Measurements from ENCODE around the gene PCK2.

Gene PCK2

GRCh38 chr14:24072881-24073877 is 20.9 kb upstream of the PCK2 start:
- H3K4me3 ChIP-seq (ENCODE audit: insufficient read length, low read depth): no peak overlapping the region
- H3K9me3 ChIP-seq (ENCODE audit: insufficient read depth, low read length): no peaks in the 10 kb centered on the region
- TF ChIP-seq YY1 (IDR thresholded peaks at IDR 0.05; ENCODE audit: insufficient read depth, insufficient read length) (no peak), ZNF274 (IDR thresholded peaks at IDR 0.05; ENCODE audit: low read depth, low read length) (no peak), SUZ12 (IDR thresholded peaks at IDR 0.05; ENCODE audit: extremely low read depth, insufficient read depth, insufficient read length) (no peak)
- peaks cover 8% of the 10 kb centered on the region for H3K4me1 ChIP-seq (ENCODE audit: insufficient read depth, insufficient read length)
- no peak overlapping the region for H3K9ac ChIP-seq (ENCODE audit: insufficient read length, low read depth)
- H3K36me3 ChIP-seq (ENCODE audit: insufficient read depth, insufficient read length, low read length): no peaks in the 10 kb centered on the region
- no peak for DNase-seq (ENCODE audit: low read depth, low spot score)
- no peaks in the 10 kb centered on the region for H3K27me3 ChIP-seq (ENCODE audit: insufficient read depth, insufficient read length)

- peaks cover 11% of the 10 kb centered on the region for H3K27me3 ChIP-seq (ENCODE audit: insufficient read depth, insufficient read length)
- no peak for DNase-seq (ENCODE audit: low read depth, low spot score)
Observed at GRCh38 chr14:24074625-24075484, 19.3 kb upstream of the PCK2 start.

GRCh38 chr14:24075485-24076301 is 18.4 kb upstream of the PCK2 start:
- no peaks in the 10 kb centered on the region for H3K36me3 ChIP-seq (ENCODE audit: insufficient read depth, insufficient read length, low read length)
- H3K9me3 ChIP-seq (ENCODE audit: insufficient read depth, low read length): no peaks in the 10 kb centered on the region
- no peak overlapping the region for H3K4me3 ChIP-seq (ENCODE audit: insufficient read length, low read depth)
- H3K27me3 ChIP-seq (ENCODE audit: insufficient read depth, insufficient read length): peaks cover 19% of the 10 kb centered on the region
- peaks cover 12% of the 10 kb centered on the region for H3K4me1 ChIP-seq (ENCODE audit: insufficient read depth, insufficient read length)
- H3K9ac ChIP-seq (ENCODE audit: insufficient read length, low read depth): no peak overlapping the region
- no peak for DNase-seq (ENCODE audit: low read depth, low spot score)
- no peak for TF ChIP-seq ZNF274 (IDR thresholded peaks at IDR 0.05; ENCODE audit: low read depth, low read length)
- TF ChIP-seq YY1 (IDR thresholded peaks at IDR 0.05; ENCODE audit: insufficient read depth, insufficient read length): no peak

More at GRCh38 chr14:24074625-24075484, 19.3 kb upstream of the PCK2 start:
- no peak for TF ChIP-seq SUZ12 (IDR thresholded peaks at IDR 0.05; ENCODE audit: extremely low read depth, insufficient read depth, insufficient read length)
- TF ChIP-seq ZNF274 (IDR thresholded peaks at IDR 0.05; ENCODE audit: low read depth, low read length): no peak
- no peak for TF ChIP-seq YY1 (IDR thresholded peaks at IDR 0.05; ENCODE audit: insufficient read depth, insufficient read length)
- Histone ChIP-seq H3K9ac (ENCODE audit: insufficient read length, low read depth) (no peak overlapping the region), H3K4me3 (ENCODE audit: insufficient read length, low read depth) (no peak overlapping the region), H3K4me1 (ENCODE audit: insufficient read depth, insufficient read length) (peaks cover 8% of the 10 kb centered on the region), H3K9me3 (ENCODE audit: insufficient read depth, low read length) (no peaks in the 10 kb centered on the region), H3K36me3 (ENCODE audit: insufficient read depth, insufficient read length, low read length) (no peaks in the 10 kb centered on the region)

- H3K4me3 ChIP-seq (ENCODE audit: insufficient read length, low read depth): no peak overlapping the region
- H3K27me3 ChIP-seq (ENCODE audit: insufficient read depth, insufficient read length): peaks cover 24% of the 10 kb centered on the region
- H3K36me3 ChIP-seq (ENCODE audit: insufficient read depth, insufficient read length, low read length): no peaks in the 10 kb centered on the region
- no peak for DNase-seq (ENCODE audit: low read depth, low spot score)
- H3K9me3 ChIP-seq (ENCODE audit: insufficient read depth, low read length): no peaks in the 10 kb centered on the region
- H3K4me1 ChIP-seq (ENCODE audit: insufficient read depth, insufficient read length): peaks cover 12% of the 10 kb centered on the region
- H3K9ac ChIP-seq (ENCODE audit: insufficient read length, low read depth): no peak overlapping the region
- TF ChIP-seq SUZ12 (IDR thresholded peaks at IDR 0.05; ENCODE audit: extremely low read depth, insufficient read depth, insufficient read length) (no peak), YY1 (IDR thresholded peaks at IDR 0.05; ENCODE audit: insufficient read depth, insufficient read length) (no peak), ZNF274 (IDR thresholded peaks at IDR 0.05; ENCODE audit: low read depth, low read length) (no peak)
Observed at GRCh38 chr14:24076302-24076601, 17.9 kb upstream of the PCK2 start.

- peaks cover 33% of the 10 kb centered on the region for H3K27me3 ChIP-seq (ENCODE audit: insufficient read depth, insufficient read length)
Observed at GRCh38 chr14:24077086-24077485, 17.0 kb upstream of the PCK2 start.

GRCh38 chr14:24078146-24078545 is 16.0 kb upstream of the PCK2 start:
- Histone ChIP-seq H3K9me3 (ENCODE audit: insufficient read depth, low read length) (no peaks in the 10 kb centered on the region), H3K4me1 (ENCODE audit: insufficient read depth, insufficient read length) (peaks cover 4% of the 10 kb centered on the region), H3K9ac (ENCODE audit: insufficient read length, low read depth) (no peak overlapping the region), H3K36me3 (ENCODE audit: insufficient read depth, insufficient read length, low read length) (no peaks in the 10 kb centered on the region), H3K27me3 (ENCODE audit: insufficient read depth, insufficient read length) (peaks cover 43% of the 10 kb centered on the region), H3K4me3 (ENCODE audit: insufficient read length, low read depth) (no peak overlapping the region)
- no peak for TF ChIP-seq ZNF274 (IDR thresholded peaks at IDR 0.05; ENCODE audit: low read depth, low read length)
- TF ChIP-seq SUZ12 (IDR thresholded peaks at IDR 0.05; ENCODE audit: extremely low read depth, insufficient read depth, insufficient read length): no peak
- no peak for TF ChIP-seq YY1 (IDR thresholded peaks at IDR 0.05; ENCODE audit: insufficient read depth, insufficient read length)
- DNase-seq (ENCODE audit: low read depth, low spot score): no peak

More at GRCh38 chr14:24077086-24077485, 17.0 kb upstream of the PCK2 start:
- Histone ChIP-seq H3K4me1 (ENCODE audit: insufficient read depth, insufficient read length) (peaks cover 9% of the 10 kb centered on the region), H3K9me3 (ENCODE audit: insufficient read depth, low read length) (no peaks in the 10 kb centered on the region), H3K36me3 (ENCODE audit: insufficient read depth, insufficient read length, low read length) (no peaks in the 10 kb centered on the region), H3K4me3 (ENCODE audit: insufficient read length, low read depth) (no peak overlapping the region), H3K9ac (ENCODE audit: insufficient read length, low read depth) (no peak overlapping the region)
- no peak for DNase-seq (ENCODE audit: low read depth, low spot score)
- TF ChIP-seq YY1 (IDR thresholded peaks at IDR 0.05; ENCODE audit: insufficient read depth, insufficient read length) (no peak), SUZ12 (IDR thresholded peaks at IDR 0.05; ENCODE audit: extremely low read depth, insufficient read depth, insufficient read length) (no peak), ZNF274 (IDR thresholded peaks at IDR 0.05; ENCODE audit: low read depth, low read length) (no peak)

Measured in NT2/D1 (cell line).